Hepatocyte (in vitro differentiated cells): Measurements from ENCODE around the gene FCHSD2.

ENCODE experiments used
- EZH2 ChIP-seq: fragments of 200-600 bp; sonication (generic); IDR thresholded peaks from 2 replicates; pipeline ENCODE4 v1.6.1; 2016; ENCODE audit warnings: antibody characterized with exemption, mild to moderate bottlenecking, borderline replicate concordance
- EZH2phosphoT487 ChIP-seq: fragments of 200-600 bp; sonication (generic); IDR thresholded peaks from one replicate; pipeline ENCODE4 v1.6.1; 2018; ENCODE audit warnings: antibody characterized with exemption, mild to moderate bottlenecking, low read depth, moderate library complexity; ENCODE audit not compliant: unreplicated experiment, severe bottlenecking
- TF ChIP-seq, protein P1 (sequence below): fragments of 200-600 bp; sonication (generic); IDR thresholded peaks from 2 replicates; pipeline ENCODE4 v1.5.1; 2016; ENCODE audit warnings: antibody characterized with exemption, mild to moderate bottlenecking; ENCODE audit not compliant: poor library complexity

DNA sequence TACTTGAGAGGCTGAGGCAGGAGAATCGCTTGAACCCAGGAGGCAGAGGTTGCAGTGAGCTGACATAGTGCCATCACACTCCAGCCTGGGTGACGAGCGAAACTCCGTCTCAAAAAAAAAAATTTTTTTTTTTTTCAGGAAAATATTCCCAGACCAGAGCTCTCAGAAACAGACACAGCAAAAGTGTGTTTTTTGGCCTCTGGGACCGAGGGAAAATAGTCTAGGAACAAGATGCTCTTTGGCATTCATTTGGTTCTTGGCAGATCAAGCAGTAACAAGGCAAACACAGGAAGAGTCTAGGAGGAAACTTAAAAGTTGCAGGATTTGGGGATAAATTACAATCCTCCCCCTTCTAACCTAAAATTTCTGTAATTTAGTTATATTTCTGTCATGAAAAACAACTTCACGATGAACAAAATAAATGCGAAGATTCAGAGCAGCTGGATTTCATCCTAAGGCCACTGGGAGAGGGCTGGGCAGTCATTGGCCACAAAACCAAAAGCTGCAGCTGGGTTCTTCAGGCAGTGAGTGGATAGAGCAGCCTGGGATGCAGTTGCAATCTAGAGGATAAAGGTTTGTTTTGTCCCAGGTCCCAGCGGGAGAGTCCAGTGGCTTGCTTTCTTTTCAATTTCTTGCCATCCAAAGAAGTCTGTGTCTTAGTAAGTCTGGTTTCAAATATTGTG is 308.2 kb downstream of the FCHSD2 start:
- TF ChIP-seq, protein P1, sequence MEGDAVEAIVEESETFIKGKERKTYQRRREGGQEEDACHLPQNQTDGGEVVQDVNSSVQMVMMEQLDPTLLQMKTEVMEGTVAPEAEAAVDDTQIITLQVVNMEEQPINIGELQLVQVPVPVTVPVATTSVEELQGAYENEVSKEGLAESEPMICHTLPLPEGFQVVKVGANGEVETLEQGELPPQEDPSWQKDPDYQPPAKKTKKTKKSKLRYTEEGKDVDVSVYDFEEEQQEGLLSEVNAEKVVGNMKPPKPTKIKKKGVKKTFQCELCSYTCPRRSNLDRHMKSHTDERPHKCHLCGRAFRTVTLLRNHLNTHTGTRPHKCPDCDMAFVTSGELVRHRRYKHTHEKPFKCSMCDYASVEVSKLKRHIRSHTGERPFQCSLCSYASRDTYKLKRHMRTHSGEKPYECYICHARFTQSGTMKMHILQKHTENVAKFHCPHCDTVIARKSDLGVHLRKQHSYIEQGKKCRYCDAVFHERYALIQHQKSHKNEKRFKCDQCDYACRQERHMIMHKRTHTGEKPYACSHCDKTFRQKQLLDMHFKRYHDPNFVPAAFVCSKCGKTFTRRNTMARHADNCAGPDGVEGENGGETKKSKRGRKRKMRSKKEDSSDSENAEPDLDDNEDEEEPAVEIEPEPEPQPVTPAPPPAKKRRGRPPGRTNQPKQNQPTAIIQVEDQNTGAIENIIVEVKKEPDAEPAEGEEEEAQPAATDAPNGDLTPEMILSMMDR: no peak
- no peak for TF ChIP-seq EZH2phosphoT487
- TF ChIP-seq EZH2: no peak
